ENCODE data around the gene TACR1. TPM values are rescaled to one million over a fixed set of nuclear protein-coding genes. Genes with fewer than 3 reads are reported as not detected.

TACR1 gene
- total RNA-seq, 1 experiment from 2014 or later = not detected

DNA sequence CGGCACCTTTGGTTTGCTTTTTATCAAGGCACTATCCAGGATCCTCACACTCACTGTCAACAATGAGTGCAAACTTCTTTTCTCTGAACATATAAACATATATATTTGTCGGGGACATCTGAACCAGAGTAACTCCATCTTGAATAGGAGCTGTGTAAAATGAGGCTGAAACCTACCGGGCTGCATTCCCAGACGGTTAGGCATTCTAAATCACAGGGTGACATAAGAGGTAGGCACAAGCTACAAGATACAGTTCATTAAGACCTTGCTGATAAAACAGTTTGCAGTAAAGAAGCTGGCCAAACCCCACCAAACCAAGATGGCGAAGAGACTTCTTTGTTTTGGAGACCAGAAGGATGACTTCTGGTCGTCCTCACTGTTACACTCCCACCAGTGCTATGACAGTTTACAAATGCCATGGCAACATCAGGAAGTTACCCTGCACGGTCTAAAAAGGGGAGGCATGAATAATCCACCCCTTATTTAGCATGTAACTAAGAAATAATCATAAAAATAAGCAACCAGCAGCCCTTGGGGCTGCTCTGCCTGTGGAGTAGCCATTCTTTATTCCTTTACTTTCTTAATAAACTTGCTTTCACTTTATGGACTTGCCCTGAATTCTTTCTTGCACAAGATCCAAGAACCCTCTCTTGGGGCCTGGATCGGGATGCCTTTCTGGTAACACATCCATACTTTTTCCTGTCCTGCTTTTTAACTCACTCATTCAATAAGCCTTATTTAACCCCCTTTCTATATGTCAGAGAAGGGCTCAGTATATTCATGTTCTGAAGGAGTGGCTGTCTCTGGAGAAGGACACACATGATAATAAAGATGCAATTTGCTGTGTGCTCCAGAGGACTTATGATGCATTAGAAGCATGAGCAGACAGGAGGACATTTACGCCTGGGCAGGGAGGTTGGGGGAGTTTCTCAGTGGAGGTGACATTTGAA lies 65.4 kb downstream of the TACR1 start:
- Histone ChIP-seq H3K9me3 (no peaks in the 10 kb centered on the region), H3K36me3 (no peaks in the 10 kb centered on the region), H3K4me3 (no peak overlapping the region), H3K27me3 (no peaks in the 10 kb centered on the region)
- no peak for DNase-seq

DNA sequence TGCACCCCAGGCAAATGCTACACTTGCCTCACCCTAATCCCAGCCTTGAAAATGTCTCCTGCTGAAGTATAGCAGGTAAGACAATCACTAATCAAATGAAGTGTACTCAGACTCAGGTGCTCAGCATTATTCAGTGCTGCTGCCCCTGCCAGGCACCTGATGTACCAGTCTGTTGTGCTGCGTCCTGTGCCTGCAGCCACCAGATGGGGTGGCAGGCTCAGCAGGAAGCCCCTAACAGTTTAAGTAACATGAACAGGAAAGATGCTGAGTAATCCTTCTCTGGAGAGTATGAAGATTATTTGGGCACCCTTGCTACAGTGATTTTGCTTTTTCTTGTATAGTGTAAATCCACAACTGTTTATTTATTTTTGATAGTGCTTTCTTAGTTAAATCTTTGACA lies 69.1 kb downstream of the TACR1 start:
- Histone ChIP-seq H3K36me3 (no peaks in the 10 kb centered on the region), H3K4me3 (no peak overlapping the region)
- no peak for DNase-seq

DNA sequence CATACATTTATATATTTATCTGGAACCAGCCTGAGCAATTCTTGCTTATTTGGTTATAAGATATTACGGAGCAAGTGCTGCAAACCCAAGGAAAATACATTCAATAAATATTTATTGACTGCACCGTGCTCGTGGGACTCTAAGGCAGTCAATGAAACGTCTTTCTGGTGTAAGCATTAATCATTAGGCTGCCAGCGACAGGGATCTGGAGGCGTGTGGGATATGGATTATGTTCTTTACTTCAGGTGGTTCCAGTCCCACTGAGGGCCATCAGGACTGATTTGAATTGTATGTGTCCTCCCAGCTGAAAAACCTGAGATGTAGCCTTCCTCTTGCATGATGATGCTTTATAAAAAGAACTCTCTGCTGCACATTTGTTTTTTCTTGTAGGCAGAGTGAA lies 75.4 kb downstream of the TACR1 start:
- H3K9me3 ChIP-seq = no peaks in the 10 kb centered on the region
- H3K27me3 ChIP-seq = no peaks in the 10 kb centered on the region
- DNase-seq = no peak
- H3K4me3 ChIP-seq = no peak overlapping the region
- no peaks in the 10 kb centered on the region for H3K36me3 ChIP-seq

More for the DNA sequence above, 69.1 kb downstream of the TACR1 start:
- H3K27me3 ChIP-seq = no peaks in the 10 kb centered on the region
- H3K9me3 ChIP-seq = no peaks in the 10 kb centered on the region

DNA sequence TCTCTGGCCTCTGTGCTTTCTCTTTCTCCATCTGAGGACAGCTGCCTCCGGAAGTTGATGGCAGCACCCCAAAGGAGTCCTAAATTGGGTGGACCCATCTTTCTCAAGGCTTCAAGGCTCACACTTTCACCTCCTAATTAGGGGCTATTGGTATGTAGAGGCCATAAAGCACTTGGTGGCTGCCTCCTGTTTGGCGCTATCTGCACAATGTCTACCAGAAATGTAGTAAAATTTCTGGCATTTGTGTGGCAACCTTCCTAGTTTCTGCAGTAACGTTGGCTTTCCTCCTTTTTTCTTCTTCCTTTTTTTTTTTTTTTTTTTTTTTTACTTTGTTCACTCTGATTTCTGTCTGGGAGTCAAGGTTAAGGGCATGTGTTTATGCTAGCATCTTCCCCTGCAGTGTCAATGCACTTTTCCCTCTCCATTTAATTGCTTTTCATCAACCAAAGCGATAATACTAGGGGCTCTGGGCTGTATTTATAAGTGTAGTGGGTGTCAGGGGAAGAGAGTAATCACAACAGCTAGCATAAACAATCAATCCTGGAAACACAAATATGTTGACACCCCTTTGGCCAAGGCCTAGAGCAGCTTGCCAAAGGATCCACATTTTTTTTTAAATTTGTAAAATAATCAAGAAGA lies 86.0 kb downstream of the TACR1 start:
- no peak for DNase-seq
- Histone ChIP-seq H3K4me3 (no peak overlapping the region), H3K36me3 (no peaks in the 10 kb centered on the region), H3K9me3 (no peaks in the 10 kb centered on the region), H3K27me3 (no peaks in the 10 kb centered on the region)

DNA sequence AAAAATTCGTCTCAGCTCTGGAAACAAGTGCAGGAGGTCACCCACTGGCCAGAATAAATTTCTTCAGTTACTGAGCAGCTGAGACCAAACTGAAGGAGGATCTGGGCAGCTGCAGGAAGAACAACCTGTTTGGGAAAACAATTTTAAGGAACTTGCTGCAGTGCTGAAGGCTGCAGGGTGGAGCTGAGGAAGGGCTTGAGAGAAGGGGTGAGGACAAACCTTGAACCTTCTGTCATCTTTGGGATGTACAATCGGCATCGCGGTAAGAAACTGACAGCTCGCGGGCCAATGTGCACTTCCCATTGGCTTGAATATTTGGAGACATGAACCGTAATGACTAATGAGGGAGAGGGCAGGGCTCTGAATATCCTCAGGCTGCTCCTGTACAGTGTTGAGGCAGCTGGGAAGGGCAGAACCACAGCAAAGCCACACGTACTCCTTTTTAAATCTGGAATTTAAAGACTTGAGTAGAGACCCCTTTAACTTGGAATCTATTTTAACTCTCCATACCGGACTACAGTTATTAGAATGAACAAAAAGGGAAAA lies 90.3 kb downstream of the TACR1 start:
- DNase-seq = peak; percentile 18
- H3K9me3 ChIP-seq = no peaks in the 10 kb centered on the region
- H3K27me3 ChIP-seq = no peaks in the 10 kb centered on the region
- no peaks in the 10 kb centered on the region for H3K36me3 ChIP-seq
- H3K4me3 ChIP-seq = no peak overlapping the region

DNA sequence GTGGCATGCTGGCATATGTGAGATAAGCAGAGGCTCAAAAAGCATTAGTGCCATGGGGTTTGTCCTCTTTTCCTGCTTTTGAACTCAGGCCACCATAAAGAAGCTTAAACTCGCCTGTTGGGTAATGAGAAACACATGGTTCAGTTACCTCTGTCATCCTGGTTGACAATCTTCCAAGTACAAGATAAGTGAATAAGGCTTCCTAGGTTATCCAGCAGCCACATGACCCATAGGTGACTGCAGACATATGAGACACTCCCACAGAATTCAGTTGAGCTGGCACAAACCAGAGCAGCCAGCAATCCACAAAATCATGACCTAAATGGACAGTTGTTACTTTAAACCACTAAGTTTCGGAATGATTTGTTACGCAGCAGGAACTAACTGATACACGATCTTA lies 97.3 kb downstream of the TACR1 start:
- DNase-seq = no peak
- Histone ChIP-seq H3K36me3 (no peaks in the 10 kb centered on the region), H3K9me3 (peaks cover 5% of the 10 kb centered on the region; the same call in 1 of the 2 replicates), H3K27me3 (no peaks in the 10 kb centered on the region), H3K4me3 (no peak overlapping the region)

DNA sequence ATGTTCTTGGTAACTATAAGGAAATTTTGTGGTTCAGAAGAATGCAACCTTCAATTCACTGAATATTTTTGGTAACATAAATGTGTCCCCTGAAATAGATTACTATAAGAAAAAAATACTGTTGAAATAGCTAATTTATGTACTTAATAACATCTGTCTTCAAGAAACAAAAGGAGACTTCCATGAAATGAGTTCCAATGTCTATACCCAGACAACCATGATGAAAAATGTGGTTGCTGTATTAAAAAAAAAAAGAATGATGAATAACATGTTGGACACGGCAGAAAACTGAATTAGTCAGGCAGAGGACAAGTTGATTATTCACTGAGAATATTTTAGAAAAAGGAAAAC lies 98.5 kb downstream of the TACR1 start:
- no peak for DNase-seq
- Histone ChIP-seq H3K36me3 (no peaks in the 10 kb centered on the region), H3K27me3 (no peaks in the 10 kb centered on the region), H3K9me3 (peaks cover 5% of the 10 kb centered on the region; the same call in 1 of the 2 replicates), H3K4me3 (no peak overlapping the region)

DNA sequence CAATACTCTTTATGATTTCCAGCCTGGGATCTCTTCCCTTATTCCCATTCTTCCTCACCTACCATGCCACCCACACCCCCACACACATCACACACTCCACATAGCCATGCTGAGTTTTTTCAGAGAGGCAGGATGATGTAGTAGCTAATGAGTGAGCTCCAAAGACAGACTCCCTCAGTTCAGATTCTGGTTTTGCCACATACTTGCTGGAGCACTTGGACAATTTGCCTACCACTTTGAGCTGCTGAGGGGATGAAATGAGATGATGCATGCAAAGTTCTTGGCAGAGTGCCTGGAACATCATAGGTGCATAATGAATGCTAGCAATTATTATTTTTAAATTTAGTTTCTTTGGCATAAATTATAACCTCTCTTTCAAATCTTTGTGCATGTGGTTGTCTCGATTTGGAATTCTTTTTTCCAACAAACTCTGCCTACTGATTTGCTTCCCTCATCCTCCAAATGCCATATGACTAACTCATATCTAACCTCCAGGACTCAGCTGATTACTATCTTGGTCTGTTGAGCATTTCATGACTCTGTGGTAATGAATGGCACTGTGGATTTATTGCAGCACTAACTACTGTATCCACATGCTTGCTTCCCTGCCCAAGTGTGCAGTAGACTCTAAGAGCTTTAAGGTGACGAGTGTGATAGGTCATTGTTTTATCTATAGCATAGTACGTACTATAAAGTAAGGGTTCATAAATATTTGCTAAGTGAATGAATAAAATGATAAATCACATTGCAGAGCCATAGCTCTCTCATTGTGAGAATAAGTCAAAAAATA lies 99.1 kb downstream of the TACR1 start:
- H3K9me3 ChIP-seq = peaks cover 5% of the 10 kb centered on the region; the same call in 1 of the 2 replicates
- H3K4me3 ChIP-seq = no peak overlapping the region
- no peaks in the 10 kb centered on the region for H3K27me3 ChIP-seq
- H3K36me3 ChIP-seq = no peaks in the 10 kb centered on the region
- DNase-seq = no peak

DNA sequence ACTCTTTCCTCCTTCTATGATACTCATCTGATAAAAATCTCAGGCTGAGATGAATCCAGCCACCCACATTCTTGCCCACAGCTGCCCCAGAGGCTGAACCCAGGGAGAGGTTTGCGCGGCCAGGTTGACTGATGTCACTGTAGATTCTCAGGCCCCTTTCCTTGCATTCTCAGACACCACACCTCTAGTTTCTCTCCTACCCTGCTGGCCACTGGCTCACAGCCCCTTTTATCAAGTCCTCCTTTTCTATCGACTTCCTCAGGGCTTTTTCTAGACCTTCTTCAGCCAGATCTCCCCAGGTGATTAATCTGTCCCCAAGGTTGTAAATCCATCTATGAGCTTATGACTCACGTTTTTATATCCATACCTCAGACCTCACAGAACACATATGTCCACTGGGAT lies 99.8 kb downstream of the TACR1 start:
- H3K27me3 ChIP-seq = no peaks in the 10 kb centered on the region

DNA sequence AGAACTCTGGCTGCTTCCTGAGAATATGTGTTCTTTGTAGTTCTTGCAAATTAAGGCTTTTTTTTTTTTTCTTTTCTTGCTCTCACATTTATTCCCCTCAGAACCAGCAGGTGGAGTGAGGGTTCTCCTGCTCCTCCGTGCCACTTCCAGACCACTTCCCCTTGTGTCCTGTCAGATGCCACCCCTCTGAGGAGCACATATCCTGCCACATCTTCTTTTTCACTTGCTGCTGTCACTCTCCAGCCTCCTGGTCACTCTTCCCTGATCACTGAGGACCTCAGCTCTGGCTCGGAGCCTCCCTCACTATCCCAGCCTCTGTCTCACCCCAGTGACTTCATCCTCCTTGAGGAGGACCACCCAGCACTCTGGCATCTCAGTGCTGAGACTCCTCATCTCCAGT lies 100.5 kb downstream of the TACR1 start:
- Histone ChIP-seq H3K27me3 (no peaks in the 10 kb centered on the region), H3K36me3 (no peaks in the 10 kb centered on the region), H3K4me3 (no peak overlapping the region), H3K9me3 (peaks cover 5% of the 10 kb centered on the region; the same call in 1 of the 2 replicates)
- DNase-seq = no peak

More for the DNA sequence above, 99.8 kb downstream of the TACR1 start:
- H3K4me3 ChIP-seq = no peak overlapping the region
- H3K36me3 ChIP-seq = no peaks in the 10 kb centered on the region
- peaks cover 5% of the 10 kb centered on the region; the same call in 1 of the 2 replicates for H3K9me3 ChIP-seq
- no peak for DNase-seq

DNA sequence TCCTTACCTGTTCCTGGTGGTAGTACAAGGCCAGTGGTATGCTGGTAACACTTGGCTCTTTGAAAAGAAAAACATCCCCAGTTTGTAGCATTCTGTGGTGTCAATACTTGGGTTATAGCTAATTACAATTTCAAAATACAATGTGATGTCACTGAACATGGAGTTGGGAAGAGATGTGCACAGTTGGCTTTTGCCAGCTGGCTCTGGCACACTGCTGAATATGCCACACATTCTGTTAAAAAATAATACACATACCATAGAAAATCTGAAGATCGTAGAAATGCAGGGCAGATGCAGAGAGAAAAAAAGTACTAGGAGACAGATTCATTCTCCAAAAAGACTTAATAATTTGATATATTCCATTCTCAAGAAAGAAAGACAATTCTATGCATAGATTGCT lies 101.5 kb downstream of the TACR1 start:
- no peaks in the 10 kb centered on the region for H3K27me3 ChIP-seq
- H3K4me3 ChIP-seq = no peak overlapping the region
- H3K36me3 ChIP-seq = no peaks in the 10 kb centered on the region
- DNase-seq = no peak
- H3K9me3 ChIP-seq = peaks cover 4% of the 10 kb centered on the region; the same call in 1 of the 2 replicates

DNA sequence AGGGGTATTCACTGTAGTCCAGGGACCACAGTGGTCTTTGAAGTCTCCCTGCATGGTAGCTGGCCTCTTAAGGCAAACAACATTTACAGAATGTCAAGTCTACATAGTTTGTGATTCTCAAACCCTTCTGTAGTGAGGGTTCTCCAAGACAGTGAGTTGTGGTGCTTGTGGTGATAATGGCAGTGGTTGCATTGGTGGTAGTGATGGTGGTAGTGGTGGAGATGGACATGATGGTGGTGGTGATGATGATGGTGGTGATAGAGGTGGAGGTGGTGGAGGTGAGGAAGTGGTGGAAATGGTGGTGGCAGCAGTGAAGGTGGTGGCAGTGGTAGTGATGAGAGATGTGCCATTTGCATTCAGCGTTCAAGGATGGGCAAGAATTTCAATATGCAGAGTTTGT lies 104.9 kb downstream of the TACR1 start:
- no peaks in the 10 kb centered on the region for H3K9me3 ChIP-seq
- H3K4me3 ChIP-seq = no peak overlapping the region
- DNase-seq = no peak
- no peaks in the 10 kb centered on the region for H3K27me3 ChIP-seq
- no peaks in the 10 kb centered on the region for H3K36me3 ChIP-seq

DNA sequence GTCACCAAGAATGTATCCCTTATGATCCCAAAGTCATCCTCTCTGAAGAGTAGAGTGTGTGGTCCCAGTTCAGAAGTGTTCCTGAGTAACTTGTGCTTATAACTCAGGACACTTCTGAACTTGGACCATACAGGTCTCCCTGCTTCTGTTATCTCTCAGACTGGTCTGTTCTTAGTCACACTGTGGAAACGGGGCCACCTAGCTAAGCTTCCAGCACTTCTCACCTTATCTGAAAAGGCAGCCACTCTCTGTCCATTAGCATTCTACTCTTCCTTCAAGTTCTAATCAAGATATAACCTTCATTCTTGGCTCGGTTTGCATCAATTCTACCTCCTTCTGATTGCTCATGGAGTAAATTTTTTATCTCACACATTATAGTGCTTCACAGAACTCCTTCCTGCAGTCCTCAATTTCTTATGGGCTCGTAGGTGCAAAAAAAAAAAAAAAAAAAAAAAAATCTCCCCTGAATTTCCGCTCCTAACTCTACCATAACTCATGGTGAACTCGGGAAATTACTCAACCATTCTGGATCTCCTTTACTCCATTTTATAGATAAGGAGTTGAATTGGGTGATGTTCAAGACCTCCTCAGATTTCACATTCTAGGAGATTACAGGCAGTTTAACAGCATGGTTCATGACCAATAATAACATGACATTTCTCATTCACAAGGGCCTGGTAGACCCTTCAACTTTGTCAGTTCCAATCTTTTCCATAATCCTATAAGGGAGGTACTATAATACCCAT lies 108.4 kb downstream of the TACR1 start:
- Histone ChIP-seq H3K4me3 (no peak overlapping the region), H3K9me3 (no peaks in the 10 kb centered on the region), H3K27me3 (no peaks in the 10 kb centered on the region), H3K36me3 (no peaks in the 10 kb centered on the region)
- DNase-seq = no peak

DNA sequence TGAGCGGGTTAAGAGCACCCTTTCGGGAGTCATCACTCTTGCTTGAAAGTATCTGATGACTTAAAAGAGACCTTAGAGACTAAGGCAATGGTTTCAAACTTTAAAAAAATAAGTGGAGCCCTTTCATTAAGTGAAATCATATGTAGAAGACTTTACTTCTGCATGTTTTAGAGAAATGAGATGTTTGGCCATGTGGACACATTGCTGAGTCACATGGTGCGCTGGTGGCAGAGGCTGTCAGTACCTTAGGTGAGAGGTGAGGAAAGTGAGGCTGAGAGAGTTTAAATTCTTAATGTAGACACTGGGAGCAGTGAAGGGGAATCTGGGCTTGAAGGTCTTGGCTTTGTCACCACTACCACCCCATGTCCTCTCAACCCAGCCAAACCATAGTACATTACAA lies 109.8 kb downstream of the TACR1 start:
- DNase-seq = no peak
- H3K36me3 ChIP-seq = no peaks in the 10 kb centered on the region
- no peaks in the 10 kb centered on the region for H3K27me3 ChIP-seq
- no peaks in the 10 kb centered on the region for H3K9me3 ChIP-seq
- H3K4me3 ChIP-seq = no peak overlapping the region

DNA sequence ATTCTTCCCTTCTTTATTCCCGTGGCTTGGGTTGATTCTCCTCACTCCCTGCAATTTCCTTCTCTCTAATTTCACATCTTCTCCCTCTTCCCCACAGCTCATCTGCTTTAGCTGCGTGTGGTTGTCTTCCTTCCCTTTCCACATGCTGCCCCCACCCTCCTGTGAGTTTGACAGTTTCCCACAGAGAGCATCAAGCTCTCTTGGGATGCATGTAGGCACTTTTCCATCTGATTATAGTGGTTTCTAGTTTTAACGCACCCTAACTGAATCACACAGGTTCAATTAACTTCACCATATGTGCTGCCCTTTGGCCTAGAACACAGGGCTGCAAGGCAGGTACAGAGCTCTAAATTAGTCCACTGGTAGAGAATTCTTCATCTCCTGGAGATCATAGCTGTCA lies 110.5 kb downstream of the TACR1 start:
- DNase-seq = no peak
- Histone ChIP-seq H3K4me3 (no peak overlapping the region), H3K9me3 (no peaks in the 10 kb centered on the region), H3K27me3 (no peaks in the 10 kb centered on the region), H3K36me3 (no peaks in the 10 kb centered on the region)

DNA sequence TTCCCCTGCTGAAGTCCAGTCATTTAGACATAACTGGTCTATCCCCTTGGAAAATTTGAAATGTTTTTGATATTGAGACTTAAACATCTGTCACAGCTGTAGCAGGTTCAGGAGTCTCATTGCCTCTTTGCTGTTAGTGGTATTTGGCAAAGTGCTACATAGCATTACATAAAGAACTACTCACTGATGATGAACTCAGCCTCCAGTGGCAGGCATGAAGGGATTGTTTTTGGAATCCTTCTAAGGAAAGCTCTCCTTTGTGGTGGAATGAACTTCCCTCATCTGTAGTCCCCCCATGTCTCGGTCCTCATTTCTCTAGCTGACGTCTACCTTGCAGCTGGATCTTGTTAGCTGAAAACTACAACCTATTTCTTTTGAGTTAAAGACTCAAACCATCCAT lies 111.6 kb downstream of the TACR1 start:
- Histone ChIP-seq H3K36me3 (no peaks in the 10 kb centered on the region), H3K4me3 (no peak overlapping the region)
- DNase-seq = no peak

More for the DNA sequence above, 111.6 kb downstream of the TACR1 start:
- H3K27me3 ChIP-seq = no peaks in the 10 kb centered on the region
- H3K9me3 ChIP-seq = no peaks in the 10 kb centered on the region

All from MG63 (cell line).